GM12878 (cell line): ENCODE results near the gene KARS1. TPM values are rescaled to one million over a fixed set of nuclear protein-coding genes. Genes with fewer than 3 reads are reported as not detected.

Experiments used
- BCL3 ChIP-seq: IDR thresholded peaks from 2 replicates; pipeline ENCODE4 v1.6.1; 2011; ENCODE audit warnings: borderline replicate concordance, low read depth, mild to moderate bottlenecking, moderate library complexity, low read length; ENCODE audit not compliant: insufficient read depth, poor library complexity, severe bottlenecking
- BHLHE40 ChIP-seq, 2 experiments: fragments of 450-650 bp in 1 of 2; IDR thresholded peaks; 2 replicates each; pipeline ENCODE4 v1.6.1; 2011 to 2017; ENCODE audit warnings: low read depth in 2 of 2, borderline replicate concordance in 1 of 2, improper control_type of control experiment in 1 of 2, low read length in 1 of 2, mild to moderate bottlenecking in 1 of 2
- CBFB ChIP-seq: IDR thresholded peaks from 2 replicates; pipeline ENCODE4 v1.6.1; 2016; ENCODE audit warnings: antibody characterized with exemption, low read depth
- CREM ChIP-seq: IDR thresholded peaks from 2 replicates; pipeline ENCODE4 v1.6.1; 2014; ENCODE audit warnings: antibody characterized with exemption, low read depth
- GATAD2B ChIP-seq: fragments of 450-650 bp; conservative IDR thresholded peaks from 2 replicates; pipeline ENCODE4 v1.6.1; 2017; ENCODE audit warnings: low read depth, mild to moderate bottlenecking, moderate library complexity
- HDGF ChIP-seq: fragments of 450-650 bp; IDR thresholded peaks from 2 replicates; pipeline ENCODE4 v1.6.1; 2016; ENCODE audit warnings: antibody characterized with exemption
- KLF5 ChIP-seq: fragments of 450-650 bp; IDR thresholded peaks from 2 replicates; pipeline ENCODE4 v1.6.1; 2014; ENCODE audit warnings: mild to moderate bottlenecking; ENCODE audit not compliant: partially characterized antibody
- MTA2 ChIP-seq: fragments of 450-650 bp; IDR thresholded peaks from 2 replicates; pipeline ENCODE4 v1.6.1; 2016; ENCODE audit warnings: low read depth, mild to moderate bottlenecking, moderate library complexity
- NFXL1 ChIP-seq: fragments of 450-650 bp; IDR thresholded peaks from 2 replicates; pipeline ENCODE4 v1.6.1; 2017; ENCODE audit warnings: antibody characterized with exemption, mild to moderate bottlenecking, borderline replicate concordance
- NFYA ChIP-seq: IDR thresholded peaks from 2 replicates; pipeline ENCODE4 v1.6.1; 2011; ENCODE audit warnings: low read depth, mild to moderate bottlenecking, low read length, improper control_type of control experiment, borderline replicate concordance
- PAX5 ChIP-seq: IDR thresholded peaks from 2 replicates; pipeline ENCODE4 v1.6.1; 2011; ENCODE audit warnings: low read depth, low read length, borderline replicate concordance
- RAD21 ChIP-seq: IDR thresholded peaks from 2 replicates; pipeline ENCODE4 v1.6.1; 2011; ENCODE audit warnings: mild to moderate bottlenecking, low read depth, low read length, moderate library complexity; ENCODE audit not compliant: insufficient read depth
- SP1 ChIP-seq: IDR thresholded peaks from one replicate; pipeline ENCODE4 v1.6.1; 2011; ENCODE audit warnings: low read depth, low read length
- ZNF24 ChIP-seq: fragments of 450-650 bp; IDR thresholded peaks from 2 replicates; pipeline ENCODE4 v1.6.1; 2017; ENCODE audit warnings: antibody characterized with exemption, mild to moderate bottlenecking
- ZZZ3 ChIP-seq: IDR thresholded peaks from 2 replicates; pipeline ENCODE4 v1.6.1; 2011; ENCODE audit warnings: low read depth; ENCODE audit not compliant: control insufficient read depth, insufficient read length
- polyA plus RNA-seq, 11 experiments: library from polyadenylated mRNA; depleted of rRNA in 4 of 11; unstranded in 6 of 11; stranded (reverse) in 5 of 11; fragments of >200 nt; fragmentation: Nextera tagmentation in 4 of 11; fragmentation: Illumina TruSeq in 1 of 11; extraction: Ambion mirVana in 4 of 11; extraction: Trizol in 1 of 11; gene quantifications; 1 replicate in 1 of 11; 2 replicates in 10 of 11; pipeline versions ENCODE4 v1.2.1 to v1.2.3, GENCODE V29; 2011 to 2016; ENCODE audit warnings: inconsistent platforms in 2 of 11, missing spikeins in 2 of 11, low read depth in 1 of 11
- total RNA-seq, 4 experiments: library from RNA; depleted of rRNA in 3 of 4; stranded (reverse); fragments of >200 nt in 3 of 4; fragmentation: Illumina TruSeq in 1 of 4; extraction: Trizol in 1 of 4; gene quantifications; 2 replicates each; pipeline versions ENCODE4 v1.2.1 to v1.2.3, GENCODE V29; 2013 to 2021
- TF ChIP-seq, protein P1 (sequence below): IDR thresholded peaks from 2 replicates; pipeline ENCODE4 v1.6.1; 2012; ENCODE audit warnings: improper control_type of control experiment, low read depth, low read length; ENCODE audit not compliant: insufficient replicate concordance
- TF ChIP-seq, protein P2 (sequence below): fragments of 450-650 bp; IDR thresholded peaks from 2 replicates; pipeline ENCODE4 v1.6.1; 2017; ENCODE audit warnings: mild to moderate bottlenecking, moderate library complexity
- TF ChIP-seq, protein P3 (sequence below): fragments of 450-650 bp; IDR thresholded peaks from 2 replicates; pipeline ENCODE4 v1.6.1; 2017; ENCODE audit warnings: low read depth, mild to moderate bottlenecking, moderate library complexity

KARS1 gene
- total and polyA plus RNA-seq, 10 of the 15 experiments (the other 5 are each of a cell fraction or from before 2014, with no cell fraction given): 187 to 312 (median 211) TPM

- TF ChIP-seq, protein P1, sequence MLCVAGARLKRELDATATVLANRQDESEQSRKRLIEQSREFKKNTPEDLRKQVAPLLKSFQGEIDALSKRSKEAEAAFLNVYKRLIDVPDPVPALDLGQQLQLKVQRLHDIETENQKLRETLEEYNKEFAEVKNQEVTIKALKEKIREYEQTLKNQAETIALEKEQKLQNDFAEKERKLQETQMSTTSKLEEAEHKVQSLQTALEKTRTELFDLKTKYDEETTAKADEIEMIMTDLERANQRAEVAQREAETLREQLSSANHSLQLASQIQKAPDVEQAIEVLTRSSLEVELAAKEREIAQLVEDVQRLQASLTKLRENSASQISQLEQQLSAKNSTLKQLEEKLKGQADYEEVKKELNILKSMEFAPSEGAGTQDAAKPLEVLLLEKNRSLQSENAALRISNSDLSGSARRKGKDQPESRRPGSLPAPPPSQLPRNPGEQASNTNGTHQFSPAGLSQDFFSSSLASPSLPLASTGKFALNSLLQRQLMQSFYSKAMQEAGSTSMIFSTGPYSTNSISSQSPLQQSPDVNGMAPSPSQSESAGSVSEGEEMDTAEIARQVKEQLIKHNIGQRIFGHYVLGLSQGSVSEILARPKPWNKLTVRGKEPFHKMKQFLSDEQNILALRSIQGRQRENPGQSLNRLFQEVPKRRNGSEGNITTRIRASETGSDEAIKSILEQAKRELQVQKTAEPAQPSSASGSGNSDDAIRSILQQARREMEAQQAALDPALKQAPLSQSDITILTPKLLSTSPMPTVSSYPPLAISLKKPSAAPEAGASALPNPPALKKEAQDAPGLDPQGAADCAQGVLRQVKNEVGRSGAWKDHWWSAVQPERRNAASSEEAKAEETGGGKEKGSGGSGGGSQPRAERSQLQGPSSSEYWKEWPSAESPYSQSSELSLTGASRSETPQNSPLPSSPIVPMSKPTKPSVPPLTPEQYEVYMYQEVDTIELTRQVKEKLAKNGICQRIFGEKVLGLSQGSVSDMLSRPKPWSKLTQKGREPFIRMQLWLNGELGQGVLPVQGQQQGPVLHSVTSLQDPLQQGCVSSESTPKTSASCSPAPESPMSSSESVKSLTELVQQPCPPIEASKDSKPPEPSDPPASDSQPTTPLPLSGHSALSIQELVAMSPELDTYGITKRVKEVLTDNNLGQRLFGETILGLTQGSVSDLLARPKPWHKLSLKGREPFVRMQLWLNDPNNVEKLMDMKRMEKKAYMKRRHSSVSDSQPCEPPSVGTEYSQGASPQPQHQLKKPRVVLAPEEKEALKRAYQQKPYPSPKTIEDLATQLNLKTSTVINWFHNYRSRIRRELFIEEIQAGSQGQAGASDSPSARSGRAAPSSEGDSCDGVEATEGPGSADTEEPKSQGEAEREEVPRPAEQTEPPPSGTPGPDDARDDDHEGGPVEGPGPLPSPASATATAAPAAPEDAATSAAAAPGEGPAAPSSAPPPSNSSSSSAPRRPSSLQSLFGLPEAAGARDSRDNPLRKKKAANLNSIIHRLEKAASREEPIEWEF: no peak
- TF ChIP-seq CBFB: 0 out of 2 replicates have a peak, but pooled peaks have one; percentile 16
- TF ChIP-seq SP1: no peak
- no peak for TF ChIP-seq ZNF24
- TF ChIP-seq GATAD2B: no peak
- TF ChIP-seq KLF5: no peak
- TF ChIP-seq BCL3: peak; percentile 40
- TF ChIP-seq BHLHE40 (IDR thresholded peaks at IDR 0.05; ENCODE audit: borderline replicate concordance in 1 of 2, low read depth in 2 of 2, low read length in 1 of 2): no peak
- TF ChIP-seq CREM: peak; percentile 66
- TF ChIP-seq, protein P2, sequence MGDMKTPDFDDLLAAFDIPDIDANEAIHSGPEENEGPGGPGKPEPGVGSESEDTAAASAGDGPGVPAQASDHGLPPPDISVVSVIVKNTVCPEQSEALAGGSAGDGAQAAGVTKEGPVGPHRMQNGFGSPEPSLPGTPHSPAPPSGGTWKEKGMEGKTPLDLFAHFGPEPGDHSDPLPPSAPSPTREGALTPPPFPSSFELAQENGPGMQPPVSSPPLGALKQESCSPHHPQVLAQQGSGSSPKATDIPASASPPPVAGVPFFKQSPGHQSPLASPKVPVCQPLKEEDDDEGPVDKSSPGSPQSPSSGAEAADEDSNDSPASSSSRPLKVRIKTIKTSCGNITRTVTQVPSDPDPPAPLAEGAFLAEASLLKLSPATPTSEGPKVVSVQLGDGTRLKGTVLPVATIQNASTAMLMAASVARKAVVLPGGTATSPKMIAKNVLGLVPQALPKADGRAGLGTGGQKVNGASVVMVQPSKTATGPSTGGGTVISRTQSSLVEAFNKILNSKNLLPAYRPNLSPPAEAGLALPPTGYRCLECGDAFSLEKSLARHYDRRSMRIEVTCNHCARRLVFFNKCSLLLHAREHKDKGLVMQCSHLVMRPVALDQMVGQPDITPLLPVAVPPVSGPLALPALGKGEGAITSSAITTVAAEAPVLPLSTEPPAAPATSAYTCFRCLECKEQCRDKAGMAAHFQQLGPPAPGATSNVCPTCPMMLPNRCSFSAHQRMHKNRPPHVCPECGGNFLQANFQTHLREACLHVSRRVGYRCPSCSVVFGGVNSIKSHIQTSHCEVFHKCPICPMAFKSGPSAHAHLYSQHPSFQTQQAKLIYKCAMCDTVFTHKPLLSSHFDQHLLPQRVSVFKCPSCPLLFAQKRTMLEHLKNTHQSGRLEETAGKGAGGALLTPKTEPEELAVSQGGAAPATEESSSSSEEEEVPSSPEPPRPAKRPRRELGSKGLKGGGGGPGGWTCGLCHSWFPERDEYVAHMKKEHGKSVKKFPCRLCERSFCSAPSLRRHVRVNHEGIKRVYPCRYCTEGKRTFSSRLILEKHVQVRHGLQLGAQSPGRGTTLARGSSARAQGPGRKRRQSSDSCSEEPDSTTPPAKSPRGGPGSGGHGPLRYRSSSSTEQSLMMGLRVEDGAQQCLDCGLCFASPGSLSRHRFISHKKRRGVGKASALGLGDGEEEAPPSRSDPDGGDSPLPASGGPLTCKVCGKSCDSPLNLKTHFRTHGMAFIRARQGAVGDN: no peak
- no peak for TF ChIP-seq MTA2
- no peak for TF ChIP-seq PAX5
- TF ChIP-seq, protein P3, sequence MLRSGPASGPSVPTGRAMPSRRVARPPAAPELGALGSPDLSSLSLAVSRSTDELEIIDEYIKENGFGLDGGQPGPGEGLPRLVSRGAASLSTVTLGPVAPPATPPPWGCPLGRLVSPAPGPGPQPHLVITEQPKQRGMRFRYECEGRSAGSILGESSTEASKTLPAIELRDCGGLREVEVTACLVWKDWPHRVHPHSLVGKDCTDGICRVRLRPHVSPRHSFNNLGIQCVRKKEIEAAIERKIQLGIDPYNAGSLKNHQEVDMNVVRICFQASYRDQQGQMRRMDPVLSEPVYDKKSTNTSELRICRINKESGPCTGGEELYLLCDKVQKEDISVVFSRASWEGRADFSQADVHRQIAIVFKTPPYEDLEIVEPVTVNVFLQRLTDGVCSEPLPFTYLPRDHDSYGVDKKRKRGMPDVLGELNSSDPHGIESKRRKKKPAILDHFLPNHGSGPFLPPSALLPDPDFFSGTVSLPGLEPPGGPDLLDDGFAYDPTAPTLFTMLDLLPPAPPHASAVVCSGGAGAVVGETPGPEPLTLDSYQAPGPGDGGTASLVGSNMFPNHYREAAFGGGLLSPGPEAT: no peak
- no peak for TF ChIP-seq HDGF
- no peak for TF ChIP-seq RAD21
- TF ChIP-seq ZZZ3: no peak
- TF ChIP-seq NFYA: no peak
- TF ChIP-seq NFXL1: no peak
Observed at GRCh38 chr16:75616521-75617010, 30.9 kb downstream of the KARS1 start (continued).
